NCI-H1417 treated with DMSO at 0.1 percent for 48 hours (cell line): ENCODE results near the gene KMO.

Experiments
- DNase-seq: peaks from one replicate; lab custom pipeline; 2025; lab: John Stamatoyannopoulos, UW

The KMO gene

DNA sequence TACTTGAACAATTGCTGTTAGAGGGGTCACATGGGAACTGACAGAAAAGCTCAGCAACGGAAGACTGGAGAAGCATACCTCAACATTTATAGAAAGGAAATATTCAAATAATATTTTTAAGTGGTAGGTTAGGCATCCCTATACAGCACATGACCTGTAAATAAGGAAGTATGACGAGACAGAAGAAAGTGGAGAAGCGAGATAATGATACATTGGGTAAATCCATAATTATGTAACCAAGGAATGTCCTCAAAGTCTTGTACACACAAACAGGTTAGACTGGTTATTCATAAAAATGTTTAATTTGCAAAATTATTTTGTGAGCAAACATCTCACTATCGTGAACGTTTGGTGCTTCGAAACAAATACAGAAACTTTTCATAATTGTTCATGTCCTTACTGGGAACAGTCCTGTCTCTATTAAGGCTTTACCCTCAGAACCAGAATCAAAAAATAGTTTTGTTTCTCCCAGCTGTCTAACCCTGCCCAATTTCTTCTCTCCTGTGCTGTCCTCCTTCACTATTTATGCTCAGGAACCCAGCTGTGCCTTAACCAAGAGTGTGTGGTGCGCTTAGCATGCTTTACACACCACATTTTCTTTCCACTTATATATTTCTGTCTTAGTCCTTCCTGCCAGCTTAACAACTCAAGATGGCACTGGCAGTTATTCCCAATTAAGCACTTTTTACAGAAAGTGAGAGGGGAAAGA lies 10.2 kb downstream of the KMO start:
- DNase-seq, result no peak

DNA sequence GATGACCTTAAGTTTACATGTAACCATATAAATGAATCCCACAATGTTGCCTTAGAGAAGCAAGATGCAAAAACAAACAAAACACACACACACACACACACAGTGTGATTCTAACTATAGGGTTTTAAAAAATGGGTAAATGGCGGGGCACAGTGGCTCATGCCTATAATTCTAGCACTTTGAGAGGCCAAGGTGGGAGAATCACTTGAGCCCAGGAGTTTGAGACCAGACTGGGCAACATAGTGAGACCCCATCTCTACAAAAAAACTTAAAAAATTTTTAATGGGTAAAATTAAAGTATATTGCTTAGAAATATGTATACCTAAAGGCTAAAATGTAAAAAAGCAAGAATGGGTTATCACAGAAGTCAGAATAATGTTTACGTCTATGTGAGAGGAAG lies 15.8 kb downstream of the KMO start:
- DNase-seq, result no peak

DNA sequence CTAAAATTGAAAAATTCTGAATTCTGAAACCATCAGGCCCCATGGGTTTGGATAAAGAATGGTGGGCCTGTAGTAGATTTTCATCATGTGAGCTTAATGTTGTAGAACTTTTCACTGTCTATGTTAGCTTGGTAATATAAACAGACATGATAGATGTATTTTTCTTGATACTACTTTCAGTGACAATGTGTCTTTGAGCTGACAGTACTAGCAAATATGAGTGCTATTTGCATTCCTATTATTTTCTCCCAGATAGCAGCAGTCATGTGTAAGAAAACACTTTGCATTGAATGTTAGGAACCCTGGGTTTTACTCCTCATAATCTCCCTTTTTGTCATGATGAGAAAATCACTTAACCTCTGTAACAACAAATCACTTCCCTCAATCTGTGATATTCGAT lies 18.1 kb downstream of the KMO start:
- no peak for DNase-seq

DNA sequence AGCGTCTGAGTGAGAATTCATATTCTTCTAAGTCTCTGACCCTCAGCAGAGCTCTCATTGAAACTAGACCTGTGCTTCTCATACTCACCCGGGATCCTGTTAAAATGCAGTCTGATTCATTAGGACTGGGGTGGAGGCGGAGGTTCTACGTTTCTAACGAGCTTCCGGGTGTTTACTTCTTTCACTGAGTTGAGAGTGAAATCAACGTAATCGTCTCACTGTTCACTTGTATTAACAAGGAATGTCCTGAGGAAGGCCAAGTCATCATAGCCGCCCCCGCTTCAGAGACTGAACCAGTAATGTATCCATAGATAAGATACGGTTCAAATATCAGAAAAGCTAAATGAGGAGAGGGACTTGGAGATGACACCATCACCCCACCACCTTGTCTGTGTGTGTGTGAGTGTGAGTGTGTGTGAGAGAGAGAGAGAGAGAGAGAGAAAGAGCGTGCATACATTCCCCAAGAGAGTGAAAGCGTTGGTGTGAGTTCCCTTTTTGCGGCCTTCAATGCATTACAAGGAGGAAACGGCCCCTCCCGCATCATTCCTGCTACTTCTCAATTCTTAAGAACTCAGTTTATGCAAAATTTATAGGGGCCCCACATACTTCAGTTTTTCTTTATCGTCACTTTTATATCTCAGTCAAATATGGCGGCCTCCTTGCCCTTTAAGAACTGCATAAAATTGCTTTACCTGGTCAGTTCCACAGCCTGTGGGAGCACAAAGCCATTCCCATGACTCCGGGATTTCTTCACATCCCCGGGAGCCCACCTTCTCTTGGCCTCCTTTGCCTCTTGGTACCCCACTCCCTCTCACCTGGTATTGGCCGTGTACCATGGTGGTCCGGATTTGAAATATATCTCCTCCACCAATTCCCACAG lies 19.8 kb downstream of the KMO start:
- DNase-seq, result no peak

GRCh38 chr1:241553886-241554592 lies 21.9 kb downstream of the KMO start:
- DNase-seq, result no peak

- DNase-seq, result no peak
Observed at GRCh38 chr1:241555526-241555925, 23.3 kb downstream of the KMO start.

DNA sequence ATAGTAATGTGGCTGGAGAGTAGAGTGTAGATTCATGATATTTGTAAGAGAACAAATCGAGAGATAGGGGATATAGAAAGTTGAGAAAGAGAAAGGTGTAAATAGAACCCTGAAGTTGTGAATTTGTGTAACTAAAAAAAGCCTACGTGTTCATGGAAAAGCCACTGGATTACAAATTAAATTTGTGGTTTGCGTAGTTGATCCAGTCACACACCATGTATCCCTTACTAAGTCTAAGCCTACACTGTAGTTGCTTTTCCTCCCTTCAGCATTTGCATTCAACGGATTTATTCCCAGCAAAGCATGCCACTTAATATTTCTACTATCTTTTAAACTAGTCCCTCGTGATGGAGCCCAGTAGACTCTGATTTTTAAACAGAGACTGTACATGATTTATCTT lies 24.9 kb downstream of the KMO start:
- DNase-seq, result no peak

DNA sequence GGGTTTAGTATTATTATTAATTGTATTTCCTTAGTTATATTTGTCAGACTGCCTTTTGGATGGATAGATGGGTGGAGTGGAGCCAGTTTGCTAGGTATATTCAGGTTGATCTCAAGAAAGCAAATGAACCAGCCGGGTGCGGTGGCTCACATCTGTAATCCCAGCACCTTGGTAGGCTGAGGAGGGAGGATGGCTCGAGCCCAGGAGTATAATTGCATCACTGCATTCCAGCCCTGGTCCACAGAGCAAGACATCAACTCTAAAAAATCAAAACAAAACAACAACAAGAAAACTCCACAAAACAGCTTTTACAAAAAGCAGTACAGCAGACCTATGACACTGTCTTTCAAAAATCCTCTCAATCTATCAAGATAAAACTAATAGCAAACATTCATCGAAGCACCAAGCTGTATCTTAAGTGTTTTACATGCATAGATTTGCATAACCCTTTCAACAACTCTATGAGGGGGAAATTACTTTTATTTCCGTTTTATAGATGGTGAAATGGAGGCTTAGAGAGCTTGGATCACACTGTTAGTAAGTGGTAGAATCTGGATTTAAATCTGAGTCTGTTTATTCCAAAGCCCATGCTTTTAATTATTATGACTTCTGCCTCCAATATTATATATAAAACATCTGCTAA lies 25.5 kb downstream of the KMO start:
- DNase-seq, result no peak

- DNase-seq, result no peak
Observed at GRCh38 chr1:241560146-241560848, 28.1 kb downstream of the KMO start.

DNA sequence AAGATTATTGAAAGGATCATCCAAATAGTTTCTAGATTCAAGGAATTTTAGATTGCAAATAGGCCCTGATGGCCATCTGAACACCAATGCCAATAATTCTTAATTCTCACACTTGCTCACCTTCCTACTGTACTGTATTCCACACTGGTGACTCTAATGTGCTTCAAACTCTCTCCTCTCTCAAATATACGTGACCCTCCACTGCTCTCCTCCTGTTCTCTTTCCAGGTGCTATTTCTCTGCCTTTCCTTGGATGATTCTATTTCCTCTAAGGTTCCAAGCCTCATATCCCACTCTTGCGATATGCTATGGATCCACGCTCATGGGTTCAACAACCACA lies 28.6 kb downstream of the KMO start:
- no peak for DNase-seq

- DNase-seq, result no peak
Observed at GRCh38 chr1:241569848-241570247, 37.7 kb downstream of the KMO start.

DNA sequence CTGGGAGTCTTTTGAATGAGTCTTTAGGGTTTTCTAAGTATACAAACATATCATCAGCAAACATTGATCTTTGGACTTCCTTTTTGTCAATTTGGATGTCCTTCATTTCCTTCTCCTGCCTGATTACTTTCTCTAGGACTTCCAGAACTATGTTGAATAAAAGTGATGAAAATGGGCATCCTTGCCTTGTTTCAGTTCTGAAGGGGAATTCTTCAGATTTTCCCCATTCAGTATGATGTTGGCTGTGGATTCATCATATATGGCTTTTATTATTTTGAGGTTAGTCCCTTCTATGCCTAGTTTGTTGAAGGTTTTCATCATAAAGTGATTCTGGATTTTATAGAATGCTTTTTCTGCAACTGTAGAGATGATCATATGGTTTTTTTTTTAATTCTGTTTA lies 42.0 kb downstream of the KMO start:
- DNase-seq, result no peak

- DNase-seq, result no peak
Observed at GRCh38 chr1:241579434-241579833, 47.3 kb downstream of the KMO start.

GRCh38 chr1:241582921-241583321 lies 50.7 kb downstream of the KMO start:
- no peak for DNase-seq

GRCh38 chr1:241586905-241587512 lies 54.8 kb downstream of the KMO start:
- DNase-seq, result no peak

DNA sequence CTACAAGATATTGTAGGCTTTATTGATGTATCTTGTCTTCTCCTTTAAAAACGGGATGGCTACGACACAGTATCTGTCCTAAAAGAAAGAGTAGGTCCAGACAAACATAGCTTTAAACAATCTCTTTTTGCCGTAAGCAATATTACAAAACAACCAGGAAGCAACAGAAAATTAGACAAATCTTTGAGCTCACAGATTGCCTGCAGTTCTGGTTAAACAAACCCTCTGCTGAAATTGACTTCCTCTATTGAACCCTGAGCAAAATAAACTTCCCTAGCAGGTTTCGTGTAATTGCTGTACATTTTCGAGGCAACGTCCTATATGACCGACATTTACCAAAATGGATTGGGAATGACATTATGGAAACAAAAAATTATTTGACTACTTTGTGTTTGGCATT lies 57.3 kb downstream of the KMO start:
- DNase-seq, result no peak

- no peak for DNase-seq
Observed at GRCh38 chr1:241590719-241591118, 58.5 kb downstream of the KMO start.

DNA sequence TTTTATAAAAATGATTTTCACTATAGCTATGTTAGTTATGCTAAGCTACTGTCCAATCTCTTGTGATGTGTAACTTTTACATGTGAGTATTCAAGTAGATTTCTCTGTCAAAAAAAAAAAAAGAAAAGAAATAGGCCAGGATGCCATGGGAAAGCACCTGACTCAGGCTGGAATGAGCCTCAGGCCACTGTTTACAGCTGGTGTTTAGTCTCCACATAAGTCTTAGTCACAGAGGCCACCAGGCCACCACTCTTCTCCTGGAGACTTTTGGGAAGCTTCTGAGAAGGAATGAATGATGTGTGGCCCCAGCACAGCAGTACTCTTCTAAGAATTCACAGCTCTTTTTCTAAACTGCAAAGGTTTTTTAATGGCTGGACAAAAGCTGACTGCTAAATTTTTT lies 59.1 kb downstream of the KMO start:
- DNase-seq, result no peak

DNA sequence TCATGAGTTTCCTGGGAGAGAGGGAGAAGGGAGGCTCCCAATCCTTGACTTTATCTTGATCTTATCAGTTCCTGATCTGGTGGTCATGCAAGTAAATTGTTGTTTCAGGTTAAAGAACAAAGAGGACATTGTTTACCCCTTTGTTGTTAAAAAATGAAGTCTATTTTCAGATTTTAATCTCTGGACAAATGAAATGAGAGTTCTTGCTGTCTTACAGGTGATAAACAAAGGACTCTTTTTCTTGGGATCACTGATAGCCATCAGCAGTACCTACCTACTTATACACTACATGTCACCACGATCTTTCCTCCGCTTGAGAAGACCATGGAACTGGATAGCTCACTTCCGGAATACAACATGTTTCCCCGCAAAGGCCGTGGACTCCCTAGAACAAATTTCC lies 59.6 kb downstream of the KMO start:
- no peak for DNase-seq

DNA sequence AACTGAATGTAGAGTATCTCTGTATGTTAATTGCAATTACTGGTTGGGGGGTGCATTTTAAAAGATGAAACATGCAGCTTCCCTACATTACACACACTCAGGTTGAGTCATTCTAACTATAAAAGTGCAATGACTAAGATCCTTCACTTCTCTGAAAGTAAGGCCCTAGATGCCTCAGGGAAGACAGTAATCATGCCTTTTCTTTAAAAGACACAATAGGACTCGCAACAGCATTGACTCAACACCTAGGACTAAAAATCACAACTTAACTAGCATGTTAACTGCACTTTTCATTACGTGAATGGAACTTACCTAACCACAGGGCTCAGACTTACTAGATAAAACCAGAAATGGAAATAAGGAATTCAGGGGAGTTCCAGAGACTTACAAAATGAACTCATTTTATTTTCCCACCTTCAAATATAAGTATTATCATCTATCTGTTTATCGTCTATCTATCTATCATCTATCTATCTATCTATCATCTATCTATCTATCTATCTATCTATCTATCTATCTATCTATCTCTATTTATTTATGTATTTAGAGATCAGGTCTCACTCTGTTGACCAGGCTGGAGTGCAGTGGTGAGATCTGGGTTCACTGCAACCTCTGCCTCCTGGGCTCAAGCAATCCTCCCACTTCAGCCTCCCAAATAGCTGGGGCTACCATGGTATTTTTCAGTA lies 60.2 kb downstream of the KMO start:
- DNase-seq, result no peak

- DNase-seq, result no peak
Observed at GRCh38 chr1:241593186-241593585, 61.0 kb downstream of the KMO start.
